Measurements from ENCODE around the gene NAP1L4.

Gene NAP1L4

GRCh38 chr11:2947744-2948143 lies 44.4 kb downstream of the NAP1L4 start:
- TF ChIP-seq CTCF (IDR thresholded peaks at IDR 0.05; ENCODE audit: low read depth, low read length) = no peak
- no peak for DNase-seq (ENCODE audit: extremely low read depth, low read depth)

- TF ChIP-seq CTCF (IDR thresholded peaks at IDR 0.05; ENCODE audit: low read depth, low read length) = no peak
- no peak for DNase-seq (ENCODE audit: extremely low read depth, low read depth)
Measured at GRCh38 chr11:2945757-2946287, 46.3 kb downstream of the NAP1L4 start.

- DNase-seq (ENCODE audit: extremely low read depth, low read depth) = peak; percentile 75
- no peak for TF ChIP-seq CTCF (IDR thresholded peaks at IDR 0.05; ENCODE audit: low read depth, low read length)
Measured at GRCh38 chr11:2945031-2945756, 46.9 kb downstream of the NAP1L4 start.

GRCh38 chr11:2944530-2944929 lies 47.6 kb downstream of the NAP1L4 start:
- DNase-seq (ENCODE audit: extremely low read depth, low read depth) = no peak
- TF ChIP-seq CTCF (IDR thresholded peaks at IDR 0.05; ENCODE audit: low read depth, low read length) = no peak

GRCh38 chr11:2943711-2944118 lies 48.4 kb downstream of the NAP1L4 start:
- no peak for DNase-seq (ENCODE audit: extremely low read depth, low read depth)
- no peak for TF ChIP-seq CTCF (IDR thresholded peaks at IDR 0.05; ENCODE audit: low read depth, low read length)

- no peak for TF ChIP-seq CTCF (IDR thresholded peaks at IDR 0.05; ENCODE audit: low read depth, low read length)
- DNase-seq (ENCODE audit: extremely low read depth, low read depth) = no peak
Measured at GRCh38 chr11:2942872-2943710, 49.0 kb downstream of the NAP1L4 start.

GRCh38 chr11:2942447-2942846 lies 49.7 kb downstream of the NAP1L4 start:
- DNase-seq (ENCODE audit: extremely low read depth, low read depth) = no peak
- TF ChIP-seq CTCF (IDR thresholded peaks at IDR 0.05; ENCODE audit: low read depth, low read length) = no peak

Data from AG09319 (cell line).